ENCODE measurements around the gene SOST.

SOST gene

DNA sequence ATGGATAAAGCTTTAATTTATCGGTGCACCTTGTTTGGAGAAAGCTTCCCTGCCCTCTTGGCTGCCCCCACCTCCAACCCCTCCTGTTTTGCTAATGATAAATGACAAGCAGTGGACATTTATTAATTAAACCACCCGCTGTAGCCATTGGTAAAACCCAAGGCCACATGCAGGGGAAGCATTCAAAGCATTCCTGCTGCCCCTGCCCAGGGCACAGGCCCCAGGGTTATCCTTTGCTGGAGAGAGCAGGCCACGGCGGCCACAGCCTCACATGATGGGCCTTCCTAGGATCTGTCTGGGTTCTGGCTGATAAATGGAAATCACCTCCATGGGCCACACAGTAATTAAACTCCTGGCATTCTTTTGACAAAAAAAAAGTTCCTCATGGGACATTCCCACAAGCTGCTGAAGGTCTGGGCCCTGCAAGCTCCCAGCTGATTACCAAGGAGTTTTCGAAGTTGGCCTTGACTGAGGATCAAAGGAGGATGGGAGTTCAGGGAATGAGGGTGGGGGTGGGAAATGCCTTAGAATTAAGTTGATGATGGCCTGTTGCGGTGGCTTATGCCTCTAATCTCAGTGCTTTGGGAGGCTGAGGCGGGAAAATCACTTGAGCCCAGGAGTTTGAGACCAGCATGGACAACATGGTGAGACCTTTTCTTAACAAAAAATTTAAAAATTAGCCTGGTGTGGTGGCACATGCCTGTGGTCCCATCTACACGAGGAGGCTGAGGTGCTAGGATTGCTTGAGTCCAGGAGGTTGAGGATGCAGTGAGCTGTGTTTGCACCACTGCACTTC, 35.5 kb downstream of the SOST start:
- no peak overlapping the region for H4K8ac ChIP-seq (ENCODE audit: low read length)
- H3K14ac ChIP-seq (ENCODE audit: low read length in 2 of 2): no peak overlapping the region
- H3K79me1 ChIP-seq (replicated peaks; ENCODE audit: low read length, poor library complexity, severe bottlenecking): no peaks in the 10 kb centered on the region
- peaks cover 26% of the 10 kb centered on the region for H3K4me1 ChIP-seq (ENCODE audit: control insufficient read depth, insufficient read depth, low read depth, low read length)
- no peak overlapping the region for H2BK15ac ChIP-seq (ENCODE audit: low read depth, poor library complexity, severe bottlenecking)
- WGBS: 95% methylated on average over 8 of the region's 8 CpGs
- no peak overlapping the region for H3K4me3 ChIP-seq (ENCODE audit: insufficient read depth in 1 of 2, low read depth in 1 of 2, low read length in 2 of 2)
- no peak overlapping the region for H2AK5ac ChIP-seq (ENCODE audit: low read length, severe bottlenecking)
- no peak overlapping the region for H2BK120ac ChIP-seq (ENCODE audit: low read depth, low read length)
- H3K23ac ChIP-seq (ENCODE audit: low read length in 2 of 2): no peak overlapping the region
- H3K27me3 ChIP-seq (ENCODE audit: control insufficient read depth in 1 of 2, insufficient read depth in 1 of 2, low read length in 2 of 2): no peaks in the 10 kb centered on the region
- no peak overlapping the region for H3K27ac ChIP-seq (ENCODE audit: low read length, poor library complexity, severe bottlenecking)
- no peak overlapping the region for H2AFZ ChIP-seq (ENCODE audit: low read depth, low read length)
- H3K4me2 ChIP-seq (ENCODE audit: low read length, poor library complexity, severe bottlenecking): no peak overlapping the region
- no peaks in the 10 kb centered on the region for H3K36me3 ChIP-seq (ENCODE audit: control insufficient read depth in 1 of 2, insufficient read depth in 2 of 2, low read depth in 1 of 2, low read length in 2 of 2)
- H2BK12ac ChIP-seq (ENCODE audit: low read length in 2 of 2): no peak overlapping the region
- no peak overlapping the region for H3K9ac ChIP-seq (ENCODE audit: low read length)
- no peak for DNase-seq
- peak overlapping the region in 1 of 2 experiments; percentile 30 for H3K4ac ChIP-seq (ENCODE audit: low read depth in 1 of 2, low read length in 2 of 2)
- no peak overlapping the region for H2BK5ac ChIP-seq (ENCODE audit: low read depth, low read length, poor library complexity, severe bottlenecking)
- H3K9me3 ChIP-seq (ENCODE audit: control insufficient read depth, low read length): peaks cover 6% of the 10 kb centered on the region
- H3K18ac ChIP-seq (ENCODE audit: low read depth in 1 of 2, low read length in 2 of 2): no peak overlapping the region
- no peak overlapping the region for H4K91ac ChIP-seq (ENCODE audit: low read length)

DNA sequence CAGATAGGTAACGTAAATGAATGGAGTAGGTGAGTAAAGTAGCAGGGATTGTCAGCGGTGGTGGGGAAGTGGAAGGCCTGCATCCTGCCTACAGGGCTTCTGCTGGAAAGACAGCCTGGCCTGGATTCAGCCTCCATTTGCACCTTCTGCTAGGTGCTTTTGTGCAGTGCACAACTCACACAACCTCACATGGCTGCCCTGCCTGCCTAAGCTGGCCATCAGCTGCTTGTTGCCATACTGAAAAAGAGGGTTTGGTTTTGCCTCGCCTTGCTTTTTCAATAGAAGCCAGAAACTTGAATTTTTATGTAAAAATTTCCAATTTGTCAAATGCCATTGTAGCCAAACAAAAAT, 36.3 kb downstream of the SOST start:
- no peak overlapping the region for H3K27ac ChIP-seq (ENCODE audit: low read length, poor library complexity, severe bottlenecking)
- H4K91ac ChIP-seq (ENCODE audit: low read length): no peak overlapping the region
- H4K8ac ChIP-seq (ENCODE audit: low read length): no peak overlapping the region
- peak overlapping the region in 1 of 2 experiments; percentile 57 for H2BK12ac ChIP-seq (ENCODE audit: low read length in 2 of 2)
- no peak overlapping the region for H3K4me2 ChIP-seq (ENCODE audit: low read length, poor library complexity, severe bottlenecking)
- H3K14ac ChIP-seq (ENCODE audit: low read length in 2 of 2): no peak overlapping the region
- no peak overlapping the region for H2AK5ac ChIP-seq (ENCODE audit: low read length, severe bottlenecking)
- H3K9me3 ChIP-seq (ENCODE audit: control insufficient read depth, low read length): peaks cover 6% of the 10 kb centered on the region
- no peak overlapping the region for H3K9ac ChIP-seq (ENCODE audit: low read length)
- no peak overlapping the region for H3K4me3 ChIP-seq (ENCODE audit: insufficient read depth in 1 of 2, low read depth in 1 of 2, low read length in 2 of 2)
- H3K4ac ChIP-seq (ENCODE audit: low read depth in 1 of 2, low read length in 2 of 2): no peak overlapping the region
- H3K4me1 ChIP-seq (ENCODE audit: control insufficient read depth, insufficient read depth, low read depth, low read length): peaks cover 26% of the 10 kb centered on the region
- DNase-seq: no peak
- H2BK15ac ChIP-seq (ENCODE audit: low read depth, poor library complexity, severe bottlenecking): no peak overlapping the region
- H3K27me3 ChIP-seq (ENCODE audit: control insufficient read depth in 1 of 2, insufficient read depth in 1 of 2, low read length in 2 of 2): no peaks in the 10 kb centered on the region
- H3K23ac ChIP-seq (ENCODE audit: low read length in 2 of 2): no peak overlapping the region
- no peak overlapping the region for H3K18ac ChIP-seq (ENCODE audit: low read depth in 1 of 2, low read length in 2 of 2)
- H2AFZ ChIP-seq (ENCODE audit: low read depth, low read length): no peak overlapping the region
- H2BK120ac ChIP-seq (ENCODE audit: low read depth, low read length): no peak overlapping the region
- H3K79me1 ChIP-seq (replicated peaks; ENCODE audit: low read length, poor library complexity, severe bottlenecking): no peaks in the 10 kb centered on the region
- H3K36me3 ChIP-seq (ENCODE audit: control insufficient read depth in 1 of 2, insufficient read depth in 2 of 2, low read depth in 1 of 2, low read length in 2 of 2): no peaks in the 10 kb centered on the region
- 100% methylated on average over 3 of the region's 3 CpGs for WGBS
- no peak overlapping the region for H2BK5ac ChIP-seq (ENCODE audit: low read depth, low read length, poor library complexity, severe bottlenecking)

DNA sequence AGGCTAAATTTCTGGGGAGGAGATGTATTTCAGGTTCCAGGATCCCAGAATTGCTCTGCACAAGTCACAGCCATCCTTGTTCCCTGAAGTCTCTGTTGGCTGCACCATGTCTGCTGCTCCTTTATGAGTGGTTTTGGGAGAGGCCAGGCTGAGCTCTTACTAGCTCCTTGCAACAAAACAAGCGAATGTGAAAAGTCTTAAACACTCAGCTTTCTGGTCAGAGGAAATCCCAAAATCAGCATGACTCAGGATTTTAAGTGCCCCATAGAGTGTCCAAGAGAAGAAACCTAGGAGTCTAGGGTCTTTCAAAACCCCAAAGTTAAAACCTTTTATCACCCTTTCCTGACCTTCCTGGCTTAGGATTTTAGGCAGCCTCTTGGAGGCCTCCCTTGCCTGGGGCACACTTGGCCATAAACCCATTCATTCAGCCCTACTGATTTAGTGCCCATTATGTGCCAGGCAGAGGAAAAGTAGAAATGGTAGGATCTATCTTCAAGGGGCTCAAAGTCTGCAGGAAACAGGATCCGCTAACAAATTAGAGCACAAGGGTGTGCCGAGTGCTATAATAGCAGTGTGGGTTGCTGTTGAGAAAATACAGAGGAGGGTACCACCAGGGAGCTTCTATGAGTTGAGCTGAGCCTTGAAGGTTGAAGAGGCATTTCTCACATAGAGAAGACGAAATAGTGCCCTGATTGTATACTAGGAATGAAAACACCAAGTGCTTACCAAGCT, 36.9 kb downstream of the SOST start:
- Histone ChIP-seq H3K27ac (ENCODE audit: low read length, poor library complexity, severe bottlenecking) (no peak overlapping the region), H2BK15ac (ENCODE audit: low read depth, poor library complexity, severe bottlenecking) (no peak overlapping the region), H2BK5ac (ENCODE audit: low read depth, low read length, poor library complexity, severe bottlenecking) (no peak overlapping the region), H3K9me3 (ENCODE audit: control insufficient read depth, low read length) (peaks cover 6% of the 10 kb centered on the region), H2AK5ac (ENCODE audit: low read length, severe bottlenecking) (no peak overlapping the region), H3K27me3 (ENCODE audit: control insufficient read depth in 1 of 2, insufficient read depth in 1 of 2, low read length in 2 of 2) (no peaks in the 10 kb centered on the region), H4K91ac (ENCODE audit: low read length) (no peak overlapping the region), H3K4me2 (ENCODE audit: low read length, poor library complexity, severe bottlenecking) (no peak overlapping the region), H4K8ac (ENCODE audit: low read length) (no peak overlapping the region), H3K9ac (ENCODE audit: low read length) (peak overlapping the region; percentile 92), H2BK120ac (ENCODE audit: low read depth, low read length) (no peak overlapping the region), H2BK12ac (ENCODE audit: low read length in 2 of 2) (peak overlapping the region in 1 of 2 experiments; percentile 57), H3K4me1 (ENCODE audit: control insufficient read depth, insufficient read depth, low read depth, low read length) (peaks cover 26% of the 10 kb centered on the region), H3K23ac (ENCODE audit: low read length in 2 of 2) (no peak overlapping the region), H3K14ac (ENCODE audit: low read length in 2 of 2) (no peak overlapping the region), H3K4me3 (ENCODE audit: insufficient read depth in 1 of 2, low read depth in 1 of 2, low read length in 2 of 2) (peak overlapping the region in 1 of 2 experiments; percentile 78), H3K4ac (ENCODE audit: low read depth in 1 of 2, low read length in 2 of 2) (no peak overlapping the region), H2AFZ (ENCODE audit: low read depth, low read length) (no peak overlapping the region), H3K79me1 (replicated peaks; ENCODE audit: low read length, poor library complexity, severe bottlenecking) (no peaks in the 10 kb centered on the region), H3K18ac (ENCODE audit: low read depth in 1 of 2, low read length in 2 of 2) (no peak overlapping the region), H3K36me3 (ENCODE audit: control insufficient read depth in 1 of 2, insufficient read depth in 2 of 2, low read depth in 1 of 2, low read length in 2 of 2) (no peaks in the 10 kb centered on the region)
- WGBS: 85% methylated on average over 4 of the region's 4 CpGs
- peak; percentile 31 for DNase-seq

- Histone ChIP-seq H3K9ac (ENCODE audit: low read length) (peak overlapping the region; percentile 92), H3K36me3 (ENCODE audit: control insufficient read depth in 1 of 2, insufficient read depth in 2 of 2, low read depth in 1 of 2, low read length in 2 of 2) (no peaks in the 10 kb centered on the region)
- 6% methylated on average over 28 of the region's 64 CpGs for WGBS
These were observed 38.1 kb downstream of the SOST start for GRCh38 chr17:43720311-43721060.

More at GRCh38 chr17:43720311-43721060, 38.1 kb downstream of the SOST start:
- Histone ChIP-seq H4K8ac (ENCODE audit: low read length) (peak overlapping the region; percentile 87), H2BK5ac (ENCODE audit: low read depth, low read length, poor library complexity, severe bottlenecking) (no peak overlapping the region), H3K18ac (ENCODE audit: low read depth in 1 of 2, low read length in 2 of 2) (peak overlapping the region; percentile 38 to 94), H3K23ac (ENCODE audit: low read length in 2 of 2) (no peak overlapping the region), H3K14ac (ENCODE audit: low read length in 2 of 2) (peak overlapping the region in 1 of 2 experiments; percentile 45), H3K4ac (ENCODE audit: low read depth in 1 of 2, low read length in 2 of 2) (peak overlapping the region; percentile 89 to 91), H2AK5ac (ENCODE audit: low read length, severe bottlenecking) (no peak overlapping the region), H3K79me1 (replicated peaks; ENCODE audit: low read length, poor library complexity, severe bottlenecking) (no peaks in the 10 kb centered on the region), H3K4me3 (ENCODE audit: insufficient read depth in 1 of 2, low read depth in 1 of 2, low read length in 2 of 2) (peak overlapping the region; percentile 56 to 78), H3K27me3 (ENCODE audit: control insufficient read depth in 1 of 2, insufficient read depth in 1 of 2, low read length in 2 of 2) (no peaks in the 10 kb centered on the region), H3K27ac (ENCODE audit: low read length, poor library complexity, severe bottlenecking) (no peak overlapping the region), H2BK15ac (ENCODE audit: low read depth, poor library complexity, severe bottlenecking) (peak overlapping the region; percentile 82), H4K91ac (ENCODE audit: low read length) (peak overlapping the region; percentile 86), H3K4me1 (ENCODE audit: control insufficient read depth, insufficient read depth, low read depth, low read length) (peaks cover 26% of the 10 kb centered on the region), H2BK12ac (ENCODE audit: low read length in 2 of 2) (peak overlapping the region in 1 of 2 experiments; percentile 58), H2BK120ac (ENCODE audit: low read depth, low read length) (peak overlapping the region; percentile 36), H3K4me2 (ENCODE audit: low read length, poor library complexity, severe bottlenecking) (peak overlapping the region; percentile 64), H3K9me3 (ENCODE audit: control insufficient read depth, low read length) (peaks cover under 1% of the 10 kb centered on the region), H2AFZ (ENCODE audit: low read depth, low read length) (peak overlapping the region; percentile 85)
- DNase-seq: peak; percentile 61
